Left colon (tissue), 2 donors: ENCODE data around the gene SPINT2. TPM values are rescaled to one million over a fixed set of nuclear protein-coding genes. Genes with fewer than 3 reads are reported as not detected.
"Not testable (repeated sequence)": the region's sequence is repeated elsewhere in the genome, so short reads cannot be mapped to it uniquely, and the experiment has no call there.

Experiments
- ATAC-seq: fragments of 200-7000 bp; cut with Tn5 transposase; one replicate; pipeline ENCODE4 v1.9.1; 2020; ENCODE audit warnings: mild to moderate bottlenecking, moderate library complexity
- DNase-seq, 2 donors: peaks; one replicate each; pipeline ENCODE4 v3.0.0-alpha.2; 2020
- intact Hi-C, 2 donors: fragments of 100-400 bp; cut with DNase I in 1 of 2; cut with micrococcal nuclease in 1 of 2; formaldehyde crosslinking; loops; one replicate each; pipeline versions ENCODE4 v1.11.2 to v1.14.0; 2022; cut with DNase I, micrococcal nuclease
- total RNA-seq, 2 donors: library from RNA; stranded (reverse); fragmentation: NEBNext Ultra II Directional; extraction: Animal tissue kit (Norgen Biotek cat#: 25700); gene quantifications; one replicate each; pipeline ENCODE4 v1.2.1, GENCODE V29; 2021
- donor health status: DM: no; HTN: no; CAD: no.
- donor health status: DM: yes; HTN: yes; CAD: no.

SPINT2 gene
- total RNA-seq, 2 donors from 2014 or later: 852 to 964 TPM

DNA sequence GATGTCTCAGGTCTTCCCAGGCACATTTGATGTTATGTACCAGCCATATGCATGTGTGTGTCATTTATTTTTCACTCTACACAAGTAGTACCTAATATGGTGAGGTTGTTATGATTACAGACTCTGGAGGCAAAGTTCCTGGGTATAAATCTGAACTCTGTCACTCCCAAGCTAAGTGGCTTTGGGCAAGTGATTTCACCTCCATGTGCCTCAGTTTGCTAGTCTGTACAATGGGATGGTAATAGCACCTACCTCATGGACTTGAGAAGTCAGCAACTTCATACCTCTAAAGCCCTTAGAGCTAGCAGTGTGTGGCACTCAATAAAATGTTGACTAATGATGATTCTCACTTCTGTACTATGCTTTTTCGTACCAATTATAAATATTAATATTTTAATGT lies 67.4 kb downstream of the SPINT2 start:
- DNase-seq: no peak
- ATAC-seq: no peak
- intact Hi-C loops: no loop called here

DNA sequence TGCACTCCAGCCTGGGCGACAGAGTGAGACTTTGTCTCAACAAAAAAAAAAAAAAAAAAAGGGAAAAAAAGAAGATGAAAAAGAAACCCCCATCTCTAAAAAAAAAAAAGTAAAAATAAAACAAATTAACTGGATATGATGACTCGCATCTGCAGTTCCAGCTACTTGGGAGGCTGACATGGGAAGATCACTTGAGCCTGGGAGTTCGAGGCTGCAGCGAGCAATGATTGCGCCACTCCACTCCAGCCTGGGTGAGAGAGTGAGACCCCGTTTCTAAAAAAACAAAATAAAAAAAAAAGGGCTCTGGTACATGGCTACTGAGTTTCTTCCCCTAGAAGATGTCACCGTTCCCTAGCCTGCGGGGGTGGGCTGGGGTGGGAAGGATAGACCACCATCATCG lies 68.9 kb downstream of the SPINT2 start:
- no peak for ATAC-seq
- intact Hi-C loops: no loop called here
- DNase-seq: no peak

DNA sequence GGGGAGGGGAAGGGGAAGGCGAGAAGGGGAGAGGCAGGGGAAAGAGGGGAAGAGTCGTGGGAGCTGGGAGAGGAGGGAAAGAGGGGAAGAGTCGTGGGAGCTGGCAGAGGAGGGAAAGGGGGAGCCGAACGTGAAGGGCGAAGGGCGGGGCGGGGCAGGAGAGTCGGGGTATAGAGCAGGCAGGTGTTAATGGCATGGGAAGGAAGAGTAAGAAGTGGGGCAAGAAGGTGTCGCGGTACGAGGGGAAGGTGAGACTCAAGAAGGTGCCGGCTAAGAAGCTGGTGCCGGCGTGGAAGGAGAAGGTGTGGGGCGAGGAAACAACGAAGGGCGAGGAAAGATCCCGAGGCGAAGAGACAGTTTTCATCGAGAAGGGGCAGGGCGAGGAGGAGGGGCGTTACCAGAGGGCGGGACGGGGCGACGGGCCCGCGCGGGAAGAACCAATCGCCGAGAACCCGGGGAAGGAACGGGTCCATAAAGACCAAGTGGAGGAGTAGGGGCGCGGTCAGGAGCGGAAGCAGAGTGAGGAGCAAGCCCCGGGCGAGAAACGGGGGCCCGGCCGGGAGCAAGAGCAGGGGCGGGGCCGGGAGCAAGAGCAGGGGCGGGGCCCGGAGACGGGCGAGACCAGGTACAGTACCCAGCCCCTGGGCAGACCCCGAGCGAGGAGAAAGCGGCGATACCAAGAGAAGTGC lies 71.7 kb downstream of the SPINT2 start:
- ATAC-seq: peak; percentile 80
- DNase-seq: peak; percentile 97 to 99
- intact Hi-C loops: no loop called here

DNA sequence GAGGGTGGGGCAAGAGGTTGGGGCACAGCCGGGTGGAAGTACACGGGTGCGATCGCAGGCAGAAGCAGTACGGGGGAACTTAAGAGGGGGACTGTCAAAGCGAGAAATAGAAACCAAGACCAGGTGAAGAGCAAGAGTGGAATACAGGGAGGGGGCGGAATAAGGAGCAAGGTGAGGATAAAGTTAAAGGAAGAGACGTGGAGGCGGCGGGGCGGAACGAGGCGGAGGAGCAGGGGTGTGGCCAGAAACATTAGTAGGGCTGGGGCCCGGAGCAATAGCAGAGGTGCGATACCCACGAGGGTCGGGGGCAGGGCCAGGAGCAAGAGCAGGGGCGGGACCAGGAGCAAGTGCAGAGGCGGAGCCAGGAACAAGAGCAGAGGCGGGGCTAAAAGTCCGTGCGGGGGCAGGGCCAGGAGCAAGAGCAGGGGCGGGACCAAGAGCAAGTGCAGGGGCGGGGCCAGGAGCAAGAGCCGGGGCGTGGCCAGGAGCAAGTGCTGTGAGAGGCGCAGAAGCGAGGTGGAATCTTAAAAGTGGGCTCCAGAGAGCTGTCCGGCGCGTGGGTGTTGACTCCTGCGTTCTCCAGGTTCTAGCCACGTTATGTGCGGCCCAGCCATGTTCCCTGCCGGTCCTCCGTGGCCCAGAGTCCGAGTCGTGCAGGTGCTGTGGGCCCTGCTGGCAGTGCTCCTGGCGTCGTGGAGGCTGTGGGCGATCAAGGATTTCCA lies 72.4 kb downstream of the SPINT2 start:
- peak; percentile 98 to 99 for DNase-seq
- intact Hi-C loops: no loop called here
- peak; percentile 76 for ATAC-seq

DNA sequence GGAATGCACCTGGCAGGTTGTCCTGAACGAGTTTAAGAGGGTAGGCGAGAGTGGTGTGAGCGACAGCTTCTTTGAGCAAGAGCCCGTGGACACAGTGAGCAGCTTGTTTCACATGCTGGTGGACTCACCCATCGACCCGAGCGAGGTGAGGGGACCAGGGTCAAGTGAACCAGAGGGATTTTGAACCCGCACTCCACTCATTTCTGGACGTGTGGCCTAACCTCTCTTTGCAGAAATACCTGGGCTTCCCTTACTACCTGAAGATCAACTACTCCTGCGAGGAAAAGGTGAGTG lies 72.9 kb downstream of the SPINT2 start:
- intact Hi-C loops: no loop called here
- DNase-seq (no peak), ATAC-seq (no peak)

DNA sequence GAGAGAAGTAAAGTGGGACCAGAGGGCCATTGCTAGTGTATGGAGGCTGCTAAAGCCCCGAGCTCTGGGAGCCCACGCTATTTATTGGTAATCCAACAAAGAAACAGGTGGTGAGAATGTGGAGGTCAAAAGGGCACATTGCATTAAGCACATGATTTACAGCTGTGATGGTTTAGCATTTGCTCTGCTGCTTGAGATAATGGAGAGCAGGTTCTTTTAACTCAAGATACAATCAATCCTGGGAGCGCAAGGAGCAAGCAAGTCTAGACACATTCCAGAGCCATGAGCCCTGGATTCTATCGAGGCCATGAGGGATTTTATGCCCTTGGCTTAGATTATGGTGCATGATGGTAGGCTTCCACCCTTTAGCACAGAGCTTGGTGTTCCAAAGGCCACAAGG lies 74.6 kb downstream of the SPINT2 start:
- DNase-seq, ATAC-seq, intact Hi-C loops: not testable (repeated sequence)

DNA sequence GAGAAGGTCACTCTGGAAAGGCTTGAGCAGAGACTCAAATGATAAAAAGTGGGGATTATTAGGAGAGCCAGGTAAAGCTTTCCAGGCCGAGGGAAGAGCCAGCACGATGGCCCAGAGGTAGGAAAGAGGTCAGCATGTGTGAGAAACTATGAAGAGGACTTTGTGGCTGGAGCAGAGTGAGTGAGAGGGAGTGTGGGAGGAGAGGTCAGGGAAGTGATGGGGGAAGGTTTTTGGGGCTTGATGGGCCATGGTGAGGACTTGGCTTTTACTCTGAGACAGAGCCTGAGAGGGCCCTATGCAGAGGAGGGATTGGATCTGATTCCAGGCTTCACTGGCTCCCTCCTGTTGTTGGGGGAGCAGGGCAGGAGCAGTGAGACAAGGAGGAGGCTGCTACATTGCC lies 76.6 kb downstream of the SPINT2 start:
- intact Hi-C loops: no loop called here
- DNase-seq (no peak), ATAC-seq (no peak)

Other genes starting within 250 kb of the SPINT2 start
- not detected for gene DPF1, start 40.4 kb upstream of the SPINT2 start, total RNA-seq
- gene PPP1R14A, start 8.2 kb upstream of the SPINT2 start, total RNA-seq: 10 to 100 TPM in 1 of 2 donors, 1 to 10 TPM in 1; 7.1 to 38.3 TPM
- 100 to 1,000 TPM; 276 to 333 TPM for gene C19orf33, start 39.7 kb downstream of the SPINT2 start, total RNA-seq
- gene YIF1B, start 51.4 kb downstream of the SPINT2 start, total RNA-seq: 10 to 100 TPM; 24.1 to 27.6 TPM
- 10 to 100 TPM; 27.2 to 32.7 TPM for gene KCNK6, start 55.3 kb downstream of the SPINT2 start, total RNA-seq
- 1 to 10 TPM; 6.7 to 8.5 TPM for gene CATSPERG, start 71.3 kb downstream of the SPINT2 start, total RNA-seq
- gene PSMD8, start 110.0 kb downstream of the SPINT2 start, total RNA-seq: 100 to 1,000 TPM; 129 to 136 TPM
- gene GGN, start 123.5 kb downstream of the SPINT2 start, total RNA-seq: under 1 TPM in 1 of 2 donors, not detected in 1; 0.37 TPM
- gene SPRED3, start 124.1 kb downstream of the SPINT2 start, total RNA-seq: 1 to 10 TPM in 1 of 2 donors, under 1 TPM in 1; 0.28 to 1.6 TPM
- gene FAM98C, start 138.5 kb downstream of the SPINT2 start, total RNA-seq: 10 to 100 TPM; 33.2 to 37.4 TPM
- gene RASGRP4, start 161.6 kb downstream of the SPINT2 start, total RNA-seq: 1 to 10 TPM in 1 of 2 donors, under 1 TPM in 1; 0.49 to 1.8 TPM
- 1 to 10 TPM in 1 of 2 donors, under 1 TPM in 1; 0.76 to 1.7 TPM for gene RYR1, start 169.1 kb downstream of the SPINT2 start, total RNA-seq